ENCODE data around the gene SPTBN5.

SPTBN5 gene

GRCh38 chr15:41848631-41849030 lies 45.2 kb downstream of the SPTBN5 start:
- CTCF ChIA-PET = interaction anchor here (1.0 to 3.1 kb wide), 2 partner anchors 15 to 36 kb away, joined by 4 to 12 read pairs; no protein-coding TSS in a partner anchor
- DNase-seq (ENCODE audit: extremely low spot score) = no peak
- POLR2A ChIA-PET = no interaction called here
- no peak for TF ChIP-seq CTCF (IDR thresholded peaks at IDR 0.05; ENCODE audit: control extremely low read depth, extremely low read depth, low read depth, missing control alignments)

GRCh38 chr15:41847981-41848380 lies 45.9 kb downstream of the SPTBN5 start:
- CTCF ChIA-PET = interaction anchor here (1.0 to 3.1 kb wide), 2 partner anchors 16 to 36 kb away, joined by 4 to 12 read pairs; no protein-coding TSS in a partner anchor
- DNase-seq (ENCODE audit: extremely low spot score) = no peak
- TF ChIP-seq CTCF (IDR thresholded peaks at IDR 0.05; ENCODE audit: control extremely low read depth, extremely low read depth, low read depth, missing control alignments) = no peak
- POLR2A ChIA-PET = no interaction called here

GRCh38 chr15:41847206-41847605 lies 46.6 kb downstream of the SPTBN5 start:
- CTCF ChIA-PET = interaction anchor here (3.1 kb wide), 1 partner anchor 35 kb away, joined by 12 read pairs; no protein-coding TSS in a partner anchor
- DNase-seq (ENCODE audit: extremely low spot score) = no peak
- POLR2A ChIA-PET = no interaction called here
- no peak for TF ChIP-seq CTCF (IDR thresholded peaks at IDR 0.05; ENCODE audit: control extremely low read depth, extremely low read depth, low read depth, missing control alignments)

- no peak for DNase-seq (ENCODE audit: extremely low spot score)
- CTCF ChIA-PET = interaction anchor here (0.7 to 1.8 kb wide), 5 partner anchors 9 to 287 kb away, joined by 3 to 6 read pairs (median 3); no protein-coding TSS in a partner anchor
- POLR2A ChIA-PET = no interaction called here
- TF ChIP-seq CTCF (IDR thresholded peaks at IDR 0.05; ENCODE audit: control extremely low read depth, extremely low read depth, low read depth, missing control alignments) = no peak
Measured at GRCh38 chr15:41844814-41845213, 49.0 kb downstream of the SPTBN5 start.

GRCh38 chr15:41843571-41843970 lies 50.3 kb downstream of the SPTBN5 start:
- TF ChIP-seq CTCF (IDR thresholded peaks at IDR 0.05; ENCODE audit: control extremely low read depth, extremely low read depth, low read depth, missing control alignments) = no peak
- CTCF ChIA-PET = interaction anchor here (1.3 kb wide), 1 partner anchor 9 kb away, joined by 3 read pairs; no protein-coding TSS in a partner anchor

GRCh38 chr15:41842229-41842628 lies 51.6 kb downstream of the SPTBN5 start:
- ChIA-PET POLR2A (no interaction called here), CTCF (no interaction called here)
- no peak for DNase-seq (ENCODE audit: extremely low spot score)
- TF ChIP-seq CTCF (IDR thresholded peaks at IDR 0.05; ENCODE audit: control extremely low read depth, extremely low read depth, low read depth, missing control alignments) = no peak

More at GRCh38 chr15:41843571-41843970, 50.3 kb downstream of the SPTBN5 start:
- DNase-seq (ENCODE audit: extremely low spot score) = no peak
- POLR2A ChIA-PET = no interaction called here

Measured in GM10248 (cell line).